Activated CD4-positive, alpha-beta T cell treated with anti-CD3 and anti-CD28 coated beads, Interleukin-2, amount 10 ng/mL, durations not matched to agents 7 days and 5 days (primary cell): ENCODE data around the gene EP300. TPM values are rescaled to one million over a fixed set of nuclear protein-coding genes. Genes with fewer than 3 reads are reported as not detected.
A peak's percentile ranks its signal among the peaks of the same experiment; 100 is the strongest.
"Not testable (repeated sequence)": the region's sequence is repeated elsewhere in the genome, so short reads cannot be mapped to it uniquely, and the experiment has no call there.

Experiments
- CTCF ChIA-PET: fragments of 350-600 bp; sonication (Branson Sonifier 250); formaldehyde crosslinking; loops from one replicate; lab custom pipeline; 2021; ENCODE audit warnings: antibody characterized with exemption; lab: Charles Lee
- POLR2A ChIA-PET: fragments of 350-600 bp; sonication (Branson Sonifier 250); formaldehyde crosslinking; loops from one replicate; lab custom pipeline; 2021; ENCODE audit warnings: antibody characterized with exemption; lab: Charles Lee
- DNase-seq: peaks from one replicate; pipeline ENCODE4 v3.0.0-alpha.2; 2020
- H3K27ac Mint-ChIP-seq: one replicate; pipeline ENCODE4 v1.8.0; 2021; ENCODE audit warnings: mild to moderate bottlenecking, moderate library complexity, mixed read lengths
- H3K27me3 Mint-ChIP-seq: one replicate; pipeline ENCODE4 v1.8.0; 2021; ENCODE audit warnings: mixed read lengths
- H3K36me3 Mint-ChIP-seq: one replicate; pipeline ENCODE4 v1.8.0; 2021; ENCODE audit warnings: low read depth, mixed read lengths
- H3K4me1 Mint-ChIP-seq: one replicate; pipeline ENCODE4 v1.8.0; 2021; ENCODE audit warnings: mixed read lengths
- H3K4me3 Mint-ChIP-seq: one replicate; pipeline ENCODE4 v1.8.0; 2021; ENCODE audit warnings: mild to moderate bottlenecking, moderate library complexity, mixed read lengths
- H3K9me3 Mint-ChIP-seq: one replicate; pipeline ENCODE4 v1.8.0; 2021; ENCODE audit warnings: mixed read lengths
- total RNA-seq, 2 experiments: library from RNA; stranded (reverse); gene quantifications; one replicate each; pipeline ENCODE4 v1.2.3, GENCODE V29; 2021

EP300 gene
- total RNA-seq, 2 experiments from 2014 or later = 78.7 to 79.2 TPM

DNA sequence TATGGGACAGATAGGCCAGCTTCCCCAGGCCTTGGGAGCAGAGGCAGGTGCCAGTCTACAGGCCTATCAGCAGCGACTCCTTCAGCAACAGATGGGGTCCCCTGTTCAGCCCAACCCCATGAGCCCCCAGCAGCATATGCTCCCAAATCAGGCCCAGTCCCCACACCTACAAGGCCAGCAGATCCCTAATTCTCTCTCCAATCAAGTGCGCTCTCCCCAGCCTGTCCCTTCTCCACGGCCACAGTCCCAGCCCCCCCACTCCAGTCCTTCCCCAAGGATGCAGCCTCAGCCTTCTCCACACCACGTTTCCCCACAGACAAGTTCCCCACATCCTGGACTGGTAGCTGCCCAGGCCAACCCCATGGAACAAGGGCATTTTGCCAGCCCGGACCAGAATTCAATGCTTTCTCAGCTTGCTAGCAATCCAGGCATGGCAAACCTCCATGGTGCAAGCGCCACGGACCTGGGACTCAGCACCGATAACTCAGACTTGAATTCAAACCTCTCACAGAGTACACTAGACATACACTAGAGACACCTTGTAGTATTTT is 86.1 kb downstream of the EP300 start:
- ChIA-PET POLR2A (no interaction called here), CTCF (interaction anchor here (0.5 kb wide), 1 partner anchor 12 kb away, joined by 5 read pairs; no protein-coding TSS in a partner anchor)
- H3K9me3 Mint-ChIP-seq = no peaks in the 10 kb centered on the region
- H3K27me3 Mint-ChIP-seq = no peaks in the 10 kb centered on the region
- H3K4me1 Mint-ChIP-seq = peaks cover 14% of the 10 kb centered on the region
- no peak overlapping the region for H3K4me3 Mint-ChIP-seq
- no peak for DNase-seq
- no peak overlapping the region for H3K27ac Mint-ChIP-seq
- H3K36me3 Mint-ChIP-seq = peaks cover 44% of the 10 kb centered on the region

DNA sequence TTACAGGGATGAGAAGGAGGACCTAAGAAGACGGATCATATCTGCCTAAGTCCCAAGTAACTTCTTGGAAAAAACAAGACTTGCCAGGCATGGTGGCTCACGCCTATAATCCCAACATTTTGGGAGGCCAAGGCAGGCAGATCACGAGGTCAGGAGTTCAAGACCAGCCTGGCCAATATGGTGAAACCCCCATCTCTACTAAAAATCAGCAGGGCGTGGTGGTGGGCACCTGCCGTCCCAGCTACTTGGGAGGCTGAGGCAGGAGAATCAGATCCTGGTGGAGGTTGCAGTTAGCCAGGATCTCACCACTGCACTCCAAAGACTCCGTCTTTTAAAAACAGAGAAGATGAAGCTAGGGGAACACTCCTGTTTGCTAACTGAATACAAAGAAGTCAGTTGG is 88.0 kb downstream of the EP300 start:
- CTCF ChIA-PET = interaction anchor here (0.9 to 1.6 kb wide), 4 partner anchors 11 to 106 kb away, joined by 3 to 4 read pairs (median 3); no protein-coding TSS in a partner anchor
- H3K9me3 Mint-ChIP-seq, H3K27me3 Mint-ChIP-seq, H3K27ac Mint-ChIP-seq, DNase-seq, POLR2A ChIA-PET, H3K4me1 Mint-ChIP-seq, H3K4me3 Mint-ChIP-seq: not testable (repeated sequence)
- H3K36me3 Mint-ChIP-seq = peaks cover 36% of the 10 kb centered on the region

DNA sequence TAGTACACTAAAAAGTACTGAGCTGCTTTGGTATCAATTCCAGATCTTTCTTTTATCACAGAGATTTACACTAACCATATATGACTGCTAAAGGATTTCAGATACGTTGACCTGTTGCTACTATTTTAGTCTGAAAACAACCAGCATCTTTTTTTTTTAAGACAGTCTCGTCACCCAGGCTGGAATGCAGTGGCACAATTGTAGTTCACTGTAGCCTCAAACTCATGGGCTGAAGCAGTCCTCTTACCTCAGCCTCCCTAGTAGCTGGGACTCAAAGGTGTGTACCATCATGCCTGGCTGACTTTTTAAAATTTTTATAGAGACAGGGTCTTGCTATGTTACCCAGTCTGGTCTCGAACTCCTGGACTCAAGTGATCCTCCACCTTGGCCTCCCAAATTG is 88.5 kb downstream of the EP300 start:
- POLR2A ChIA-PET = no interaction called here
- Mint-ChIP-seq H3K27ac (no peak overlapping the region), H3K4me1 (peaks cover under 1% of the 10 kb centered on the region), H3K9me3 (no peaks in the 10 kb centered on the region), H3K27me3 (no peaks in the 10 kb centered on the region), H3K36me3 (peaks cover 31% of the 10 kb centered on the region), H3K4me3 (no peak overlapping the region)
- CTCF ChIA-PET = interaction anchor here (0.5 to 1.6 kb wide), 6 partner anchors 10 to 1836 kb away, joined by 3 to 5 read pairs (median 3); no protein-coding TSS in a partner anchor
- DNase-seq = no peak

DNA sequence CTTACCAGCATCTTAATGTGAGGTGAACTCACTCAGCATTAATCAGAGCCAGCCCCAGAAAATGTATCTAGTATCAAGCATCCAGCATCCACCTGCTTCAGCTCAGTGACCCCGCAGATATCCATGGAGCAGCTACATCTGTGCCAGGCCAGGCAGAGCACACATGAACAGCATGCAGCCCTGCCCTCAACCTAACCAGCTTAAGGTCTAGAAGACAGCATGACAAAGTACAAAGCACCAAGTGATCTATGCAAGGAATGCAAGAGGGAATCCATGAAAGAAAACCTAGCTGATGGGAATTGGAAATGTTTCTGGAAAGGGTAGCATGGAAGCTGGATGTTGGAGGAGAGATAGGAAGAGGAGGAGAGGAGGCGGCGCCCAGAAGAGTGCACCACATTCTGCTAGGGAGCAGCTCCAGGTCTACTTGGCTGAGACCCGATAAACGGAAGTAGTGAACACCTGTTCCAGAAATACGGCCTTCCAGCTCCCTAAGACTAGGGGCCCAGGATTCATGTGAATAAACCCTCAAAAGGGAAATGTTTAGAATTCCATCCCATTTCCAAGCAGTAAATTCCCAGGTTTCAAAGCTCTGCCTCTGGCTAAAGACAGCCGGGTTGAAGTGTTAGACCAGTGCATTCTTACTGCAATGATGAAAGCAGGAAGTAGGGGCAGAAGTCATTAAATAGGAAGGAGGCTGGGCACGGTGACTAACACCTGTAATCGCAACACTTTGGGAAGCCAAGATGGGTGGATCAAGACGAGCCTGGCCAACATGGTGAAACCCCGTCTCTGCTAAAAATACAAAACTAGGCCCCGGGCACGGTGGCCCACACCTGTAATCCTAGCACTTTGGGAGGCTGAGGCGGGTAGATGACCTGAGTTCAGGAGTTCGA is 89.2 kb downstream of the EP300 start:
- Mint-ChIP-seq H3K9me3 (no peaks in the 10 kb centered on the region), H3K4me1 (no peaks in the 10 kb centered on the region), H3K27me3 (no peaks in the 10 kb centered on the region), H3K4me3 (no peak overlapping the region), H3K27ac (no peak overlapping the region), H3K36me3 (peaks cover 25% of the 10 kb centered on the region)
- ChIA-PET CTCF (interaction anchor here (0.5 to 1.6 kb wide), 4 partner anchors 10 to 1836 kb away, joined by 3 to 5 read pairs (median 4); no protein-coding TSS in a partner anchor), POLR2A (no interaction called here)
- DNase-seq = no peak

DNA sequence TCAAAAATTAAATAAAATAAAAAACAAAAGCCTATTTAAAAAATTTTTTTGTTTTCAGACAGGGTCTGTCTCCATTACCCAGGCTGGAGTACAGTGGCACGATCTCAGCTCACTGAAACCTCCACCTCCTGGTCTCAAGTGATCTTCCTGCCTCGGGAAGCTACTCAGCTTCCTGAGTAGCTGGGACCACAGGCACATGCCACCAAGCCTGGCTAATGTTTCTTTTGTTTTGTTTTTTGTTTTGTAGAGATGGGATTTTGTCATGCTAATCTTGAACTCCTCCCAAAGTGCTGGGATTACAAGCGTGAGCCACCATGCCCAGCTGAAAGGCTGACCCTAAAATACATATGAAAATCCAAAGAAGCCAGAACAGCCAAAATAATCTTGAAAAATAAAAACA is 92.3 kb downstream of the EP300 start:
- POLR2A ChIA-PET = no interaction called here

DNA sequence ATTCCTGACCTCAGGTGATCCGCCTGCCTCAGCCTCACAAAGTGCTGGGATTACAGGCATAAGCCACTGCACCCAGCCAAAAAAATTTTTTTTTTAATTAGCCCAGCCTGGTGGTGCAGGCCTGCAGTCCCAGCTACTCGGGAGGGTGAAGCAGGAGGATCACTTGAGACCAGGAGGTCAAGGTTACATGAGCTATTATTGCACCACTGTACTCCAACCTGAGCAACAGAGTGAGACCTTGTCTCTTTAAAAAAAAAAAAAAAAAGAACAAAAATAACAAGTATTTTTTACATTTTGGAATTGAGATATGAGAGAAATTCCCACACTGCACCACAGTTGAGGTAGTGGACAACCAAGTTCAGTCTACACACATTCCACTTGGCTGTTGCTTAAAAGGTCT is 99.1 kb downstream of the EP300 start:
- Mint-ChIP-seq H3K27ac (no peak overlapping the region), H3K9me3 (no peaks in the 10 kb centered on the region), H3K4me1 (no peaks in the 10 kb centered on the region), H3K36me3 (no peaks in the 10 kb centered on the region), H3K4me3 (no peak overlapping the region), H3K27me3 (no peaks in the 10 kb centered on the region)
- ChIA-PET POLR2A (no interaction called here), CTCF (interaction anchor here (1.3 to 1.6 kb wide), 2 partner anchors 11 kb away, joined by 3 read pairs; no protein-coding TSS in a partner anchor)
- no peak for DNase-seq

More for the DNA sequence above, 92.3 kb downstream of the EP300 start:
- H3K27me3 Mint-ChIP-seq = no peaks in the 10 kb centered on the region
- H3K4me1 Mint-ChIP-seq = no peaks in the 10 kb centered on the region
- DNase-seq = no peak
- H3K27ac Mint-ChIP-seq = no peak overlapping the region
- H3K36me3 Mint-ChIP-seq = peaks cover 8% of the 10 kb centered on the region
- no peaks in the 10 kb centered on the region for H3K9me3 Mint-ChIP-seq
- CTCF ChIA-PET = interaction anchor here (0.6 to 0.9 kb wide), 2 partner anchors 9 to 1850 kb away, joined by 3 read pairs; no protein-coding TSS in a partner anchor
- H3K4me3 Mint-ChIP-seq = no peak overlapping the region

DNA sequence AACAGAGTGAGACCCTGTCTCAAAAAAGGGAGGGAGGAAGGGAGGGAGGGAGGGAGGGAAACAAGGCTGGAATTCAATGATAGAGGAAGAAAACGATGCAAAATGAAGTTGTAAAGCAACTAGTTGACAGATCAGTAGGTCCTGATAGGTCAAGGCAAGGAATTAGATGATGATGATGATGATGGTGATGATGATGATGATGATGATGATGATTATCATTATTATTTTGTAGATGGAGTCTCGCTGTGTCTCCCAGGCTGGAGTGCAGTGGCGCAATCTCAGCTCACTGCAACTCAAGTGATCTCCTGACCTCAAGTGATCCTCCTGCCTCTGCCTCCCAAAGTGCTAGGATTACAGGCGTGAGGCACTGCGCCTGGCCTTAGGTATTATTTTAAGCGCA is 101.4 kb downstream of the EP300 start:
- Mint-ChIP-seq H3K36me3 (no peaks in the 10 kb centered on the region), H3K27ac (no peak overlapping the region), H3K27me3 (peaks cover 4% of the 10 kb centered on the region), H3K4me3 (no peak overlapping the region), H3K9me3 (no peaks in the 10 kb centered on the region), H3K4me1 (peaks cover 9% of the 10 kb centered on the region)
- no peak for DNase-seq
- ChIA-PET POLR2A (no interaction called here), CTCF (interaction anchor here (0.6 to 1.2 kb wide), 3 partner anchors 9 to 51 kb away, joined by 3 read pairs; no protein-coding TSS in a partner anchor)

DNA sequence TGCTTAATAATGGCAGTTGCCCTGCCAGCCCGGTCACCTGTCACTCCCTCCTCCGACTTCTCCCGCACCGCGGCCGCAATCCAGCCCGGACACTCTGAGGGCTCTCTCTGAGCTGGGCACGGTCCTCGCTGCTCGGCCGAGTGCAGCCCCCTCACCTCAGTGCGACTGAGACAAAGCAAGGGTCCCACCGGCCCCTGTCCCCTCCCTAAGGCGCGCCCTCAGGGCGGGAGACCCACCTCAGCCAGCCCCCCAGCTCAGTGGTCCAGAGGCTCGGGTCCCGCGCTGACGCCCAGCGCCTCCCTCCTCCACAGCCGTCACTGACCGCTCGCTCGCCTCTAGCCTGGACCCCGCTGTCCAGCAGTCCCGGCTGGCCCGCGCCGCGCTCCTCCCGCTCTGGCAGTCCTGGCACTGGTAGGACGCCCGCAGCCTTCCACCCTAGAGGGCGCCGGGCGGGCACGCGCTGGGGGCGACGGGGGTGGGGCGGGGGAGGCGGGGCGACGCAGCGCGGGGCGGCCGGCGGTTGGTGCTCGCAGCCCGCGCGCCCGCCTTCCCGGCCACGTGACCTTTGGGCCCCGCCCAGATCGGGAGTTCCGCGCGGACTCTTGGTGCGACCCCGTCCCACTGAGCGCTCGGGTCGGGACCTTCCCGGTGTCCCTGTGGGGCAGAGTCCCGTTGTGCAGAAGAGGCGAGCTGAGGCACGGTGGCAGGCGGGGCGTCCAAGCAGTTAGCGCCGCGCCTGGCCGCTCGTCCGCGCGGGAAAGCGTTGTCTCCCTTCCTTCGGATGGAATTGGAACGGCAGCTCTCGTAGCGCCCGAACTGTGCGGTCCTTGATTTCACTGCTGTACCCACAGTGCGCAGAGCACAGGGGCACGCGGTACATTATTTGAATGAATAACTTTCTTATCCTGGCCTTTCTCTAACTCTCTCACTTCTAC is 104.9 kb downstream of the EP300 start:
- Mint-ChIP-seq H3K9me3 (no peaks in the 10 kb centered on the region), H3K27me3 (peaks cover 21% of the 10 kb centered on the region), H3K36me3 (no peaks in the 10 kb centered on the region), H3K4me1 (peaks cover 9% of the 10 kb centered on the region), H3K4me3 (peak overlapping the region; percentile 81), H3K27ac (peak overlapping the region; percentile 55)
- DNase-seq = peak; percentile 81
- ChIA-PET CTCF (interaction anchor here (0.7 to 1.7 kb wide), 5 partner anchors 10 to 77 kb away, joined by 3 to 7 read pairs (median 3); no protein-coding TSS in a partner anchor), POLR2A (no interaction called here)

DNA sequence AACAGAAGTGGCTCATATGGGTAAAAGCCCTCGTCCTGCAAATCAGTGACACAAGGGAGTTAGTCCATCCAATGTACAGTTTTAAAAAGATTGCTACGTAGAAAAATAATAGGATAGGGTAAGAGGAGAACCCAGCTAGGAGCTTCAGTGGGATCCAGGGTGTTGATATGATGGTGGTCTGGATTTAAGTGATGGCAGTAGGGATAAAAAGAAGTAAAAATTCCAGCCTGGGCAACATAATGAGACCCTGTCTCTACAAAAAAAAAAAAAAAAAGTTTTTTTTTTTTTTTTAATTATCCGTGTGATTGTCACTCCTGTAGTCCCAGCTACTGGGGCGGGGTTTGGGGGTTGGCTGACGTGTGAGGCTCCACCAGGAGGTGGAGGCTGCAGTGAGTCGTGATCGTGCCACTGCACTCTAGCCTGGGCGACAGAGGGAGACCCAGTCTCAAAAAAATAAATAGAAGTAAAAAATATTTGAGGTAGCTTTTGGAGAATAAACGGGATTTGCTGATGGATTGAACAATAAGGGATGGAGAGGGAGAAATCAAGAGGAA is 105.7 kb downstream of the EP300 start:
- peak; percentile 67 for DNase-seq
- no peaks in the 10 kb centered on the region for H3K36me3 Mint-ChIP-seq
- CTCF ChIA-PET = interaction anchor here (0.6 to 1.7 kb wide), 6 partner anchors 9 to 1436 kb away, joined by 3 to 7 read pairs (median 4); no protein-coding TSS in a partner anchor
- H3K27ac Mint-ChIP-seq = peak overlapping the region; percentile 55
- POLR2A ChIA-PET = no interaction called here
- H3K4me3 Mint-ChIP-seq = peak overlapping the region; percentile 81
- peaks cover 9% of the 10 kb centered on the region for H3K4me1 Mint-ChIP-seq
- peaks cover 22% of the 10 kb centered on the region for H3K27me3 Mint-ChIP-seq
- no peaks in the 10 kb centered on the region for H3K9me3 Mint-ChIP-seq

DNA sequence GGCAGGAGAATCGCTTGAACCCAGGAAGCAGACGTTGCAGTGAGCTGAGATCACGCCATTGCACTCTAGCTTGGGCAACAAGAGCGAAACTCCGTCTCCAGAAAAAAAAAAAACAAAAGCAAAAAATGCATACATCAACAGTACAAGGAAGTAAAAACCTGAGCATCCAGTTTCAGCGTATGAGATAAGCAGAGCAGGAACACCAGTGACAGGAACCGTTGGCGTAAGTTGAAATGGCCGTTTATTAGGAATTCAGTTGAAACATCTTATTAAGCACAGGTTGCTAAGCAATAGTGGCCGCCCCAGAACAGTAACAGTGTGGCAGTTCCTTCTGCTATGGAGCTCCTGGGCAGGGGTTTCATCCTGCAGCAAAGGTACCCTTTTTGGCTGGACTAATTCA is 108.7 kb downstream of the EP300 start:
- H3K36me3 Mint-ChIP-seq = peaks cover 3% of the 10 kb centered on the region
- H3K4me1 Mint-ChIP-seq = peaks cover 24% of the 10 kb centered on the region
- no peak overlapping the region for H3K4me3 Mint-ChIP-seq
- no peak for DNase-seq
- H3K9me3 Mint-ChIP-seq = no peaks in the 10 kb centered on the region
- peaks cover 34% of the 10 kb centered on the region for H3K27me3 Mint-ChIP-seq
- H3K27ac Mint-ChIP-seq = no peak overlapping the region
- ChIA-PET POLR2A (no interaction called here), CTCF (interaction anchor here (1.4 to 1.6 kb wide), 2 partner anchors 36 to 279 kb away, joined by 3 to 4 read pairs; no protein-coding TSS in a partner anchor)

DNA sequence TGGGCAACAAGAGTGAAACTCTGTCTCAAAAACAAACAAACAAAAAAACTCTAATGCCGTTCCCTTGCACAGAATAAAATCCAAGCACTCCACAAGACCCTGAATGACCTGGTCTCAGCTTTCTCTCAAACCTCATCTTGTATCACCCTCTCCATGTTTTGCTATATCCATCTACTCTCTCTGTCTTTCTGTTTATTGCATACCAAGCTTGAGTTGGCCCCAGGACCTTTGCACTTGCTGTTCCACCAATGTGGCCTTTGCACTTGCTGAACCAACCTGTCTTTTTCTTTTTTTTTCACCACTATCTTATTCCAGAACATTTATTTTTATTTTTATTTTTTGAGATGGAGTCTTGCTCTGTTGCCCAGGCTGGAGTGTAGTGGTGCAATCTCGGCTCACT is 110.7 kb downstream of the EP300 start:
- peaks cover 27% of the 10 kb centered on the region for H3K4me1 Mint-ChIP-seq
- peaks cover 34% of the 10 kb centered on the region for H3K27me3 Mint-ChIP-seq
- POLR2A ChIA-PET = no interaction called here
- no peaks in the 10 kb centered on the region for H3K9me3 Mint-ChIP-seq
- CTCF ChIA-PET = interaction anchor here (1.4 kb wide), 1 partner anchor 11 kb away, joined by 3 read pairs; no protein-coding TSS in a partner anchor
- peaks cover 3% of the 10 kb centered on the region for H3K36me3 Mint-ChIP-seq
- no peak for DNase-seq
- no peak overlapping the region for H3K4me3 Mint-ChIP-seq
- no peak overlapping the region for H3K27ac Mint-ChIP-seq

DNA sequence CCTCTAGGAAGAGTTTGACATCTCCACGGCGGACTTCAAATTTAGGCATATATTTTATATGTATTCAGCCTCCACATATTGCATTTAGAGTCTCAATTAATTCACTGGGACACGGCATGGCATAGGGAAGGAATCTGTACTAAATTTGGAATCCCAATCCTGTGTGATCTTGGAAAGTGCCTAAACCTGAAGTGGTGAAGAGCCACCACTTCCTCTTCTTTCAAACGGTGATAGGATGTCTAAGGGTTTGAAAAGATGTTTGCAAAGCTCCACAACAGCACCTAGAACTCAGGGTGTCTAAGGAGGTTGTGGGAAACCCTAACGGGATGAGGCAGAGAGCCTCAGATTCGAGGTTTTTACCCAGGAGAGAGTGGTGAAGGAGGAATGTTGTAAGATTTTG is 111.7 kb downstream of the EP300 start:
- Mint-ChIP-seq H3K4me1 (peaks cover 25% of the 10 kb centered on the region), H3K27ac (no peak overlapping the region), H3K27me3 (peaks cover 30% of the 10 kb centered on the region), H3K9me3 (no peaks in the 10 kb centered on the region), H3K36me3 (peaks cover 3% of the 10 kb centered on the region), H3K4me3 (no peak overlapping the region)
- CTCF ChIA-PET = no interaction called here
- no peak for DNase-seq
- POLR2A ChIA-PET = no interaction called here
